Naive thymus-derived CD8-positive, alpha-beta T cell (primary cell): ENCODE results near the gene POM121. TPM values are rescaled to one million over a fixed set of nuclear protein-coding genes. Genes with fewer than 3 reads are reported as not detected.
"Not testable (repeated sequence)": the region's sequence is repeated elsewhere in the genome, so short reads cannot be mapped to it uniquely, and the experiment has no call there.

Experiments
- ATAC-seq, 2 donors: fragments of 150-1000 bp; cut with Tn5 transposase in 1 of 2; sonication (Bioruptor Pico), chemical (Tn5 transposase) in 1 of 2; 1 replicate in 1 of 2; 2 replicates in 1 of 2; pipeline ENCODE4 v1.10.0; 2021; ENCODE audit warnings: mild to moderate bottlenecking in 2 of 2, moderate library complexity in 2 of 2
- POLR2A ChIA-PET: fragments of 350-600 bp; sonication (Branson Sonifier 250); formaldehyde crosslinking; loops from one replicate; lab custom pipeline; 2021; ENCODE audit warnings: antibody characterized with exemption; lab: Charles Lee
- DNase-seq, 10 donors: peaks; one replicate each; pipeline versions ENCODE4 v3.0.0 to v3.0.0-alpha.2; 2020 to 2022
- H3K27ac Mint-ChIP-seq, 10 donors: one replicate each; pipeline ENCODE4 v1.8.0; 2020 to 2022; ENCODE audit warnings: mild to moderate bottlenecking in 10 of 10, mixed read lengths in 10 of 10, moderate library complexity in 4 of 10, inconsistent platforms in 1 of 10
- H3K27me3 Mint-ChIP-seq, 5 donors: one replicate each; pipeline ENCODE4 v1.8.0; 2021 to 2022; ENCODE audit warnings: mixed read lengths in 5 of 5
- H3K36me3 Mint-ChIP-seq, 3 donors: one replicate each; pipeline ENCODE4 v1.8.0; 2020 to 2022; ENCODE audit warnings: mixed read lengths in 3 of 3, mild to moderate bottlenecking in 2 of 3, inconsistent platforms in 1 of 3
- H3K4me1 Mint-ChIP-seq, 4 donors: one replicate each; pipeline ENCODE4 v1.8.0; 2021 to 2022; ENCODE audit warnings: mixed read lengths in 4 of 4
- H3K4me3 Mint-ChIP-seq, 10 donors: one replicate each; pipeline ENCODE4 v1.8.0; 2020 to 2022; ENCODE audit warnings: mild to moderate bottlenecking in 10 of 10, mixed read lengths in 10 of 10, moderate library complexity in 6 of 10, inconsistent platforms in 1 of 10
- H3K9me3 Mint-ChIP-seq, 9 donors: one replicate each; pipeline ENCODE4 v1.8.0; 2020 to 2022; ENCODE audit warnings: mixed read lengths in 9 of 9, mild to moderate bottlenecking in 3 of 9, inconsistent platforms in 1 of 9, moderate library complexity in 1 of 9
- polyA plus RNA-seq, 3 donors: library from polyadenylated mRNA; unstranded; fragments of 300-500 nt; fragmentation: Illumina TruSeq; gene quantifications; one replicate each; pipeline ENCODE4 v1.2.3, GENCODE V29; 2021
- total RNA-seq, 8 experiments: library from RNA in 2 of 8; stranded (reverse) in 2 of 8; gene quantifications; one replicate each; pipeline ENCODE4 v1.2.3 and lab custom pipeline; 2021 to 2026

Gene POM121
- total RNA-seq (10 to 100 TPM; 65.9 to 67.8 TPM), polyA plus RNA-seq (10 to 100 TPM in 2 of 3 donors, 1 to 10 TPM in 1; 9.0 to 18.4 (median 11.8) TPM), total RNA-seq (lab: John Stamatoyannopoulos, UW) (48.2 to 72.3 (median 65.7) reads per million in 6 experiments)

- no peaks in the 10 kb centered on the region for H3K9me3 Mint-ChIP-seq
- peaks cover 28 to 51% (median 38%) of the 10 kb centered on the region in 4 donors for H3K4me1 Mint-ChIP-seq
- peak within 1 kb of the TSS; percentile 97 to 100 (median 99) for H3K4me3 Mint-ChIP-seq
- H3K36me3 Mint-ChIP-seq = peaks cover 0 to 50% (median 11%) of the 10 kb centered on the region in 3 donors
- no peaks in the 10 kb centered on the region for H3K27me3 Mint-ChIP-seq
- POLR2A ChIA-PET = no interaction called here
- DNase-seq = peak; percentile 73 to 89 (median 84)
- peak; percentile 88 to 91 for ATAC-seq
- H3K27ac Mint-ChIP-seq = peak within 1 kb of the TSS; percentile 90 to 100 (median 99)
These were observed at the start of gene POM121 for GRCh38 chr7:72924733-72925545. POM121 (plus strand) TSS chr7:72925095; CDS start chr7:72925122, 27 bp downstream.

- H3K4me1 Mint-ChIP-seq = peaks cover 7 to 19% (median 13%) of the 10 kb centered on the region in 4 donors
- H3K4me3 Mint-ChIP-seq = peak overlapping the region; percentile 81 to 99 (median 95)
- H3K27me3 Mint-ChIP-seq, H3K9me3 Mint-ChIP-seq: not testable (repeated sequence)
- peak overlapping the region; percentile 57 to 98 (median 88) for H3K27ac Mint-ChIP-seq
- H3K36me3 Mint-ChIP-seq = peaks cover 0 to 22% (median 0%) of the 10 kb centered on the region in 3 donors
- ATAC-seq = peak; percentile 98 to 99
- POLR2A ChIA-PET = interaction anchor here (1.9 kb wide), 1 partner anchor 49 kb away, joined by 5 read pairs; no protein-coding TSS in a partner anchor
- DNase-seq = peak; percentile 51 to 84 (median 64)
These were observed 45.7 kb upstream of the POM121 start for GRCh38 chr7:72879079-72879736.

GRCh38 chr7:72879737-72880215, 45.1 kb upstream of the POM121 start:
- H3K36me3 Mint-ChIP-seq = peaks cover 0 to 22% (median 0%) of the 10 kb centered on the region in 3 donors
- POLR2A ChIA-PET = interaction anchor here (1.9 kb wide), 1 partner anchor 50 kb away, joined by 5 read pairs; no protein-coding TSS in a partner anchor
- ATAC-seq = peak in 1 of 2 donors; percentile 3
- DNase-seq = peak in 9 of 10 donors; percentile 15 to 40 (median 31)
- not testable (repeated sequence) for H3K27me3 Mint-ChIP-seq, H3K9me3 Mint-ChIP-seq
- H3K27ac Mint-ChIP-seq = peak overlapping the region; percentile 87 to 98 (median 97)
- peak overlapping the region; percentile 91 to 99 (median 96) for H3K4me3 Mint-ChIP-seq
- H3K4me1 Mint-ChIP-seq = peaks cover 7 to 19% (median 13%) of the 10 kb centered on the region in 4 donors

GRCh38 chr7:72891750-72892149, 33.1 kb upstream of the POM121 start:
- POLR2A ChIA-PET, H3K4me3 Mint-ChIP-seq, ATAC-seq, DNase-seq, H3K9me3 Mint-ChIP-seq, H3K27me3 Mint-ChIP-seq: not testable (repeated sequence)
- Mint-ChIP-seq H3K36me3 (peaks cover 11 to 57% (median 13%) of the 10 kb centered on the region in 3 donors), H3K27ac (peak overlapping the region in 3 of 10 donors; percentile 35 to 68 (median 55)), H3K4me1 (peaks cover 4 to 18% (median 7%) of the 10 kb centered on the region in 4 donors)

GRCh38 chr7:72904740-72905139, 20.2 kb upstream of the POM121 start:
- H3K9me3 Mint-ChIP-seq, POLR2A ChIA-PET, ATAC-seq, DNase-seq, H3K4me3 Mint-ChIP-seq, H3K27me3 Mint-ChIP-seq: not testable (repeated sequence)
- Mint-ChIP-seq H3K27ac (peak overlapping the region in 4 of 10 donors; percentile 3 to 59 (median 24)), H3K4me1 (peaks cover 5 to 20% (median 7%) of the 10 kb centered on the region in 4 donors), H3K36me3 (peaks cover 0 to 88% (median 33%) of the 10 kb centered on the region in 3 donors)

- ATAC-seq, H3K27me3 Mint-ChIP-seq, H3K9me3 Mint-ChIP-seq, DNase-seq, POLR2A ChIA-PET, H3K4me3 Mint-ChIP-seq: not testable (repeated sequence)
- Mint-ChIP-seq H3K27ac (peak overlapping the region in 2 of 10 donors; percentile 15 to 73), H3K36me3 (peaks cover 0 to 75% (median 17%) of the 10 kb centered on the region in 3 donors), H3K4me1 (peaks cover 5 to 20% (median 9%) of the 10 kb centered on the region in 4 donors)
These were observed 16.5 kb upstream of the POM121 start for GRCh38 chr7:72908422-72908821.

- peak overlapping the region in 1 of 10 donors; percentile 4 for H3K4me3 Mint-ChIP-seq
- POLR2A ChIA-PET, DNase-seq, H3K27ac Mint-ChIP-seq, H3K9me3 Mint-ChIP-seq, ATAC-seq, H3K27me3 Mint-ChIP-seq: not testable (repeated sequence)
- H3K4me1 Mint-ChIP-seq = peaks cover 6 to 22% (median 14%) of the 10 kb centered on the region in 4 donors
- H3K36me3 Mint-ChIP-seq = peaks cover 0 to 68% (median 13%) of the 10 kb centered on the region in 3 donors
These were observed 13.5 kb upstream of the POM121 start for GRCh38 chr7:72911395-72911794.

GRCh38 chr7:72913750-72914149, 11.1 kb upstream of the POM121 start:
- Mint-ChIP-seq H3K36me3 (peaks cover 0 to 56% (median under 1%) of the 10 kb centered on the region in 3 donors), H3K4me1 (peaks cover 12 to 25% (median 16%) of the 10 kb centered on the region in 4 donors), H3K27ac (peak overlapping the region in 6 of 10 donors; percentile 4 to 83 (median 60))
- DNase-seq, H3K9me3 Mint-ChIP-seq, POLR2A ChIA-PET, H3K27me3 Mint-ChIP-seq, ATAC-seq, H3K4me3 Mint-ChIP-seq: not testable (repeated sequence)

- DNase-seq (peak; percentile 10 to 74 (median 41)), ATAC-seq (peak; percentile 91 to 94)
- Mint-ChIP-seq H3K36me3 (peaks cover 0 to 50% (median 0%) of the 10 kb centered on the region in 3 donors), H3K4me1 (peaks cover 12 to 29% (median 20%) of the 10 kb centered on the region in 4 donors), H3K27ac (peak overlapping the region in 8 of 10 donors; percentile 43 to 86 (median 77))
- POLR2A ChIA-PET = interaction anchor here (0.6 kb wide), 1 partner anchor 40 kb away, joined by 3 read pairs; no protein-coding TSS in a partner anchor
- not testable (repeated sequence) for H3K9me3 Mint-ChIP-seq, H3K27me3 Mint-ChIP-seq, H3K4me3 Mint-ChIP-seq
These were observed 10.0 kb upstream of the POM121 start for GRCh38 chr7:72914756-72915525.

- peaks cover 14 to 40% (median 31%) of the 10 kb centered on the region in 4 donors for H3K4me1 Mint-ChIP-seq
- DNase-seq = no peak
- peak overlapping the region in 4 of 10 donors; percentile 27 to 67 (median 52) for H3K27ac Mint-ChIP-seq
- no peak overlapping the region for H3K4me3 Mint-ChIP-seq
- no peaks in the 10 kb centered on the region for H3K27me3 Mint-ChIP-seq
- peaks cover 0 to 35% (median 0%) of the 10 kb centered on the region in 3 donors for H3K36me3 Mint-ChIP-seq
- POLR2A ChIA-PET = no interaction called here
- ATAC-seq = no peak
- H3K9me3 Mint-ChIP-seq = no peaks in the 10 kb centered on the region
These were observed 5.6 kb upstream of the POM121 start for GRCh38 chr7:72919256-72919775.

GRCh38 chr7:72924386-72924732, 536 bp upstream of the POM121 start:
- DNase-seq = no peak
- H3K36me3 Mint-ChIP-seq = peaks cover 0 to 46% (median 11%) of the 10 kb centered on the region in 3 donors

More at GRCh38 chr7:72924386-72924732, 536 bp upstream of the POM121 start:
- POLR2A ChIA-PET = no interaction called here
- H3K27me3 Mint-ChIP-seq = no peaks in the 10 kb centered on the region
- ATAC-seq = no peak
- H3K4me3 Mint-ChIP-seq = peak overlapping the region; percentile 97 to 100 (median 99)
- no peaks in the 10 kb centered on the region for H3K9me3 Mint-ChIP-seq
- peaks cover 31 to 54% (median 41%) of the 10 kb centered on the region in 4 donors for H3K4me1 Mint-ChIP-seq
- peak overlapping the region; percentile 90 to 100 (median 99) for H3K27ac Mint-ChIP-seq
